B cell (primary cell): Measurements from ENCODE around the gene KSR2. TPM values are rescaled to one million over a fixed set of nuclear protein-coding genes. Genes with fewer than 3 reads are reported as not detected.

Experiments
- ATAC-seq: fragments of 200-7000 bp; cut with Tn5 transposase; one replicate; pipeline ENCODE4 v1.10.0; 2021; ENCODE audit warnings: low read depth, mild to moderate bottlenecking, moderate number of reproducible peaks, moderate library complexity
- CTCF ChIA-PET: fragments of 350-600 bp; sonication (Branson Sonifier 250); formaldehyde crosslinking; loops from one replicate; lab custom pipeline; 2021; ENCODE audit warnings: antibody characterized with exemption, inconsistent platforms; lab: Charles Lee
- POLR2A ChIA-PET: fragments of 350-600 bp; sonication (Branson Sonifier 250); formaldehyde crosslinking; loops from one replicate; lab custom pipeline; 2021; ENCODE audit warnings: antibody characterized with exemption; lab: Charles Lee
- DNase-seq: peaks from one replicate; pipeline ENCODE4 v3.0.0; 2013
- H2AFZ ChIP-seq: 2 replicates; pipeline ENCODE4 v1.6.1; 2012; ENCODE audit warnings: mild to moderate bottlenecking, low read depth, low read length; ENCODE audit not compliant: insufficient read depth, poor library complexity, severe bottlenecking
- H3K27ac ChIP-seq, 2 donors: 1 replicate in 1 of 2; 2 replicates in 1 of 2; pipeline ENCODE4 v1.5.1; 2012 to 2013; ENCODE audit warnings: low read length in 2 of 2, mild to moderate bottlenecking in 2 of 2, moderate library complexity in 1 of 2
- H3K27me3 ChIP-seq, 4 experiments: fragments of 200-600 bp in 1 of 4; sonication (generic) in 1 of 4; replicated peaks in 1 of 4; 1 replicate in 2 of 4; 2 replicates in 2 of 4; pipeline versions ENCODE4 v1.6.1 to v1.7.0; 2013 to 2016; ENCODE audit warnings: low read length in 3 of 4, mild to moderate bottlenecking in 2 of 4, mixed read lengths in 1 of 4, moderate library complexity in 1 of 4; ENCODE audit not compliant: insufficient read depth in 4 of 4, control insufficient read depth in 3 of 4; ENCODE audit errors: control extremely low read depth in 1 of 4
- H3K36me3 ChIP-seq, 2 experiments: replicated peaks in 1 of 2; 1 replicate in 1 of 2; 2 replicates in 1 of 2; pipeline versions ENCODE4 v1.6.1 to v1.7.1; 2013; ENCODE audit warnings: low read length in 1 of 2; ENCODE audit not compliant: insufficient read depth in 2 of 2, control insufficient read depth in 1 of 2; ENCODE audit errors: control extremely low read depth in 1 of 2, extremely low read depth in 1 of 2
- H3K4me1 ChIP-seq, 2 donors: fragments of 200-600 bp in 1 of 2; sonication (generic) in 1 of 2; 1 replicate in 1 of 2; 2 replicates in 1 of 2; pipeline versions ENCODE4 v1.5.1 to v1.6.1; 2013 to 2017; ENCODE audit warnings: low read length in 2 of 2; ENCODE audit not compliant: control insufficient read depth in 2 of 2, insufficient read depth in 2 of 2
- H3K4me2 ChIP-seq: replicated peaks from 2 replicates; pipeline ENCODE3; 2012; ENCODE audit warnings: mild to moderate bottlenecking, low read depth, low read length; ENCODE audit not compliant: poor library complexity, severe bottlenecking
- H3K4me3 ChIP-seq, 5 experiments: fragments of 200-600 bp in 1 of 5; sonication (generic) in 1 of 5; 1 replicate in 3 of 5; 2 replicates in 2 of 5; pipeline versions ENCODE4 v1.5.1 to v1.7.0; 2011 to 2016; ENCODE audit warnings: low read length in 4 of 5, mild to moderate bottlenecking in 4 of 5, low read depth in 2 of 5, control low read depth in 1 of 5, moderate library complexity in 1 of 5; ENCODE audit not compliant: insufficient read depth in 1 of 5; ENCODE audit errors: control extremely low read depth in 1 of 5, extremely low read depth in 1 of 5
- H3K79me2 ChIP-seq: fragments of 200-600 bp; sonication (generic); one replicate; pipeline ENCODE4 v1.6.0; 2016; ENCODE audit warnings: low read length; ENCODE audit not compliant: control insufficient read depth, insufficient read depth
- H3K9ac ChIP-seq: fragments of 200-600 bp; sonication (generic); 2 replicates; pipeline ENCODE4 v1.6.1; 2017; ENCODE audit warnings: mild to moderate bottlenecking, low read length, moderate library complexity
- H3K9me3 ChIP-seq, 3 donors: one replicate each; pipeline versions ENCODE4 v1.6.1 to v1.7.1; 2013; ENCODE audit warnings: low read length in 2 of 3; ENCODE audit not compliant: control insufficient read depth in 2 of 3, insufficient read depth in 1 of 3; ENCODE audit errors: control extremely low read depth in 1 of 3
- H4K20me1 ChIP-seq: 2 replicates; pipeline ENCODE4 v1.6.0; 2012; ENCODE audit warnings: mild to moderate bottlenecking, low read length; ENCODE audit not compliant: insufficient read depth, control insufficient read depth, poor library complexity, severe bottlenecking
- H3K27ac Mint-ChIP-seq: one replicate; pipeline ENCODE4 v1.8.0; 2021; ENCODE audit warnings: mixed read lengths
- H3K27me3 Mint-ChIP-seq: one replicate; pipeline ENCODE4 v1.8.0; 2021; ENCODE audit warnings: mixed read lengths
- H3K4me1 Mint-ChIP-seq: one replicate; pipeline ENCODE4 v1.8.0; 2021; ENCODE audit warnings: mixed read lengths
- H3K4me3 Mint-ChIP-seq: one replicate; pipeline ENCODE4 v1.8.0; 2021; ENCODE audit warnings: mixed read lengths
- H3K9me3 Mint-ChIP-seq: one replicate; pipeline ENCODE4 v1.8.0; 2022; ENCODE audit warnings: mixed read lengths; ENCODE audit not compliant: insufficient read depth
- EZH2 ChIP-seq: IDR thresholded peaks from 2 replicates; pipeline ENCODE4 v1.6.1; 2012; ENCODE audit warnings: borderline replicate concordance, low read depth, mild to moderate bottlenecking, moderate library complexity, low read length; ENCODE audit not compliant: insufficient read depth, poor library complexity, severe bottlenecking
- WGBS: methylation state at CpG from one replicate; pipeline ENCODE4 v1.1.5; 2013; ENCODE audit warnings: missing lambda C conversion rate; ENCODE audit not compliant: insufficient coverage; 5-methylcytosine and 5-hydroxymethylcytosine counted together
- intact Hi-C: fragments of 100-400 bp; cut with micrococcal nuclease; formaldehyde crosslinking; loops from one replicate; pipeline ENCODE4 v1.10.0; 2022
- polyA plus RNA-seq: library from polyadenylated mRNA; depleted of rRNA; stranded (reverse); fragments of >200 nt; gene quantifications from 2 replicates; pipeline ENCODE4 v1.2.3, GENCODE V29; 2012
- total RNA-seq, 2 donors: library from RNA; stranded (reverse); fragments of 120-200 nt in 1 of 2; gene quantifications; 1 replicate in 1 of 2; 2 replicates in 1 of 2; pipeline versions ENCODE4 v1.2.3 to v1.2.4, GENCODE V29; 2013 to 2022
- TF ChIP-seq, protein P1 (sequence below): fragments of 200-600 bp; IDR thresholded peaks from one replicate; pipeline ENCODE4 v1.8.0; 2022; ENCODE audit warnings: antibody characterized with exemption, mild to moderate bottlenecking

KSR2 gene
- total and polyA plus RNA-seq, 2 donors (not counting 1 experiment from before 2014, with no cell fraction given): not detected

DNA sequence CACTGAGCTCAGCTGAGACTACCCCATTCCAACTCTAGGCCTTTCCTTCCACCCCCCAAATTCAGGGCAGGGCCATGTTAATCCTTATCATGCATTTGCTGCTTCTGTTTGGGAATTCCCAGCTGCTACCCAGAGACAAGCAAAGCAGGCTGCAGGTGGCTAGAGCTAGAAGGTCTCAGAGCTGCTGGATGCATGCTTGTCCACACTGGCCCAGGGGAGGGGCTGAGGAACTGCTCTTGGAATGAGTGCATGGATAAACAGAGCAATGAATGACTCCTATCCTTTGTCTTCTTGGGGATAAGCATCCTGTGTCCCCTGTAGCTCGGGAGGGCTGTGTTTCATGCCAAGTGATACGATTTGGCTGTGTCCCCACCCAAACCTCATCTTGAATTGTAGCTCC is 470.5 kb downstream of the KSR2 start:
- WGBS: 70% methylated on average over 2 of the region's 2 CpGs
- no peak for ATAC-seq
- no peaks in the 10 kb centered on the region for H3K36me3 ChIP-seq
- TF ChIP-seq, protein P1, sequence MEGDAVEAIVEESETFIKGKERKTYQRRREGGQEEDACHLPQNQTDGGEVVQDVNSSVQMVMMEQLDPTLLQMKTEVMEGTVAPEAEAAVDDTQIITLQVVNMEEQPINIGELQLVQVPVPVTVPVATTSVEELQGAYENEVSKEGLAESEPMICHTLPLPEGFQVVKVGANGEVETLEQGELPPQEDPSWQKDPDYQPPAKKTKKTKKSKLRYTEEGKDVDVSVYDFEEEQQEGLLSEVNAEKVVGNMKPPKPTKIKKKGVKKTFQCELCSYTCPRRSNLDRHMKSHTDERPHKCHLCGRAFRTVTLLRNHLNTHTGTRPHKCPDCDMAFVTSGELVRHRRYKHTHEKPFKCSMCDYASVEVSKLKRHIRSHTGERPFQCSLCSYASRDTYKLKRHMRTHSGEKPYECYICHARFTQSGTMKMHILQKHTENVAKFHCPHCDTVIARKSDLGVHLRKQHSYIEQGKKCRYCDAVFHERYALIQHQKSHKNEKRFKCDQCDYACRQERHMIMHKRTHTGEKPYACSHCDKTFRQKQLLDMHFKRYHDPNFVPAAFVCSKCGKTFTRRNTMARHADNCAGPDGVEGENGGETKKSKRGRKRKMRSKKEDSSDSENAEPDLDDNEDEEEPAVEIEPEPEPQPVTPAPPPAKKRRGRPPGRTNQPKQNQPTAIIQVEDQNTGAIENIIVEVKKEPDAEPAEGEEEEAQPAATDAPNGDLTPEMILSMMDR: no peak
- no peak for TF ChIP-seq EZH2
- no peaks in the 10 kb centered on the region for H3K4me1 ChIP-seq
- Mint-ChIP-seq H3K9me3 (no peaks in the 10 kb centered on the region), H3K4me1 (no peaks in the 10 kb centered on the region), H3K27ac (no peak overlapping the region), H3K27me3 (peaks cover 7% of the 10 kb centered on the region), H3K4me3 (no peak overlapping the region)
- no peak for DNase-seq
- no peak overlapping the region for H2AFZ ChIP-seq
- no peaks in the 10 kb centered on the region for H4K20me1 ChIP-seq
- no peak overlapping the region for H3K9ac ChIP-seq
- no peaks in the 10 kb centered on the region for H3K27me3 ChIP-seq
- intact Hi-C loops: no loop called here
- H3K27ac ChIP-seq: no peak overlapping the region
- CTCF ChIA-PET: no interaction called here
- POLR2A ChIA-PET: no interaction called here
- no peak overlapping the region for H3K4me2 ChIP-seq
- no peaks in the 10 kb centered on the region for H3K79me2 ChIP-seq
- no peak overlapping the region for H3K4me3 ChIP-seq
- H3K9me3 ChIP-seq: no peaks in the 10 kb centered on the region

- TF ChIP-seq, protein P1: no peak
- TF ChIP-seq EZH2: no peak
- H3K4me3 Mint-ChIP-seq: no peak overlapping the region
- H3K9me3 ChIP-seq: no peaks in the 10 kb centered on the region
- no peak overlapping the region for H3K4me2 ChIP-seq
- ATAC-seq (no peak), DNase-seq (no peak)
- H3K4me3 ChIP-seq: no peak overlapping the region
- intact Hi-C loops: no loop called here
- H3K27ac Mint-ChIP-seq: no peak overlapping the region
- no peaks in the 10 kb centered on the region for H3K4me1 Mint-ChIP-seq
- H3K27ac ChIP-seq: no peak overlapping the region
- no peak overlapping the region for H3K9ac ChIP-seq
- no peaks in the 10 kb centered on the region for H3K4me1 ChIP-seq
- H3K27me3 Mint-ChIP-seq: peaks cover 7% of the 10 kb centered on the region
- H3K36me3 ChIP-seq: no peaks in the 10 kb centered on the region
- H3K27me3 ChIP-seq: no peaks in the 10 kb centered on the region
- ChIA-PET CTCF (no interaction called here), POLR2A (no interaction called here)
- H3K79me2 ChIP-seq: no peaks in the 10 kb centered on the region
- H2AFZ ChIP-seq: no peak overlapping the region
- H4K20me1 ChIP-seq: no peaks in the 10 kb centered on the region
- 89% methylated on average over 6 of the region's 7 CpGs for WGBS
- H3K9me3 Mint-ChIP-seq: no peaks in the 10 kb centered on the region
Measured at GRCh38 chr12:117497407-117497806, 471.4 kb downstream of the KSR2 start.
